OCI-LY7 (cell line): ENCODE measurements around the gene SLC13A2. TPM values are rescaled to one million over a fixed set of nuclear protein-coding genes. Genes with fewer than 3 reads are reported as not detected.

Source experiments
- BruUV-seq: library from RNA; stranded (reverse); fragments of 400-500 nt; replicated peaks from 2 replicates; lab custom pipeline; 2021; lab: Mats Ljungman, UMichigan
- CTCF ChIA-PET: fragments of 300-600 bp; sonication (Branson Sonifier 250); formaldehyde crosslinking; loops from one replicate; lab custom pipeline; 2022; ENCODE audit warnings: antibody characterized with exemption; ENCODE audit not compliant: unreplicated experiment; lab: Charles Lee
- POLR2A ChIA-PET: fragments of 300-600 bp; sonication (Branson Sonifier 250); formaldehyde crosslinking; loops from one replicate; lab custom pipeline; 2022; ENCODE audit warnings: antibody characterized with exemption; lab: Charles Lee
- DNase-seq: peaks from one replicate; pipeline ENCODE4 v3.0.0-alpha.2; 2015; ENCODE audit warnings: low spot score
- H2AFZ ChIP-seq: fragments of 200-600 bp; sonication (generic), shearing (Covaris generic); 2 replicates; pipeline ENCODE4 v1.6.1; 2014; ENCODE audit warnings: mild to moderate bottlenecking, antibody characterized with exemption, low read length, moderate library complexity
- H3K27ac ChIP-seq: fragments of 200-600 bp; sonication (generic); 2 replicates; pipeline ENCODE4 v1.5.1; 2014; ENCODE audit warnings: mixed run types, low read depth, mild to moderate bottlenecking, moderate library complexity, low read length, inconsistent platforms; ENCODE audit not compliant: poor library complexity, severe bottlenecking
- H3K36me3 ChIP-seq: fragments of 200-600 bp; sonication (generic); 2 replicates; pipeline ENCODE4 v1.6.1; 2014; ENCODE audit warnings: mild to moderate bottlenecking, antibody characterized with exemption, low read length, moderate library complexity, mixed read lengths; ENCODE audit not compliant: insufficient read depth
- H3K4me1 ChIP-seq: fragments of 200-600 bp; sonication (generic); 2 replicates; pipeline ENCODE4 v1.5.1; 2014; ENCODE audit warnings: mild to moderate bottlenecking, low read length; ENCODE audit not compliant: insufficient read depth, poor library complexity, severe bottlenecking
- H3K4me2 ChIP-seq: fragments of 200-600 bp; sonication (generic); 2 replicates; pipeline ENCODE4 v1.6.1; 2014; ENCODE audit warnings: mild to moderate bottlenecking, low read length
- H3K4me3 ChIP-seq: fragments of 200-600 bp; sonication (generic); 2 replicates; pipeline ENCODE4 v1.5.1; 2014; ENCODE audit warnings: mild to moderate bottlenecking, low read depth, low read length; ENCODE audit not compliant: poor library complexity, severe bottlenecking
- H3K79me2 ChIP-seq: fragments of 200-600 bp; sonication (generic); 2 replicates; pipeline ENCODE4 v1.6.1; 2016; ENCODE audit warnings: low read depth, mild to moderate bottlenecking, low read length, moderate library complexity, mixed read lengths; ENCODE audit not compliant: insufficient read depth
- H3K9me2 ChIP-seq: fragments of 200-600 bp; sonication (generic); 2 replicates; pipeline ENCODE4 v1.6.1; 2016; ENCODE audit warnings: mild to moderate bottlenecking, low read length, mixed read lengths; ENCODE audit not compliant: insufficient read depth
- H3K9me3 ChIP-seq: fragments of 200-600 bp; sonication (generic); 2 replicates; pipeline ENCODE4 v1.6.1; 2014; ENCODE audit warnings: mild to moderate bottlenecking, mixed run types, low read length, mixed read lengths
- H4K20me1 ChIP-seq: fragments of 200-600 bp; sonication (generic); 2 replicates; pipeline ENCODE4 v1.6.1; 2014; ENCODE audit warnings: mild to moderate bottlenecking, antibody characterized with exemption, low read length, moderate library complexity, mixed read lengths; ENCODE audit not compliant: insufficient read depth
- CTCF ChIP-seq: fragments of 200-600 bp; sonication (generic); conservative IDR thresholded peaks from 2 replicates; pipeline ENCODE4 v1.5.1; 2014; ENCODE audit warnings: mild to moderate bottlenecking, antibody characterized with exemption, low read length, moderate library complexity, mixed read lengths
- EZH2phosphoT487 ChIP-seq: fragments of 200-600 bp; sonication (generic); IDR thresholded peaks from 2 replicates; pipeline ENCODE4 v1.6.1; 2018; ENCODE audit warnings: low read depth, borderline replicate concordance, mild to moderate bottlenecking, mixed run types, antibody characterized with exemption, low read length, moderate library complexity, mixed read lengths
- intact Hi-C: fragments of 100-400 bp; cut with micrococcal nuclease; formaldehyde crosslinking; loops from one replicate; pipeline ENCODE4 v1.10.0; 2022; ENCODE audit not compliant: unreplicated experiment
- total RNA-seq, 2 experiments: library from RNA; depleted of rRNA in 1 of 2; stranded (reverse); fragments of >200 nt in 1 of 2; shearing (Covaris generic) in 1 of 2; gene quantifications; 2 replicates each; pipeline ENCODE4 v1.2.3, GENCODE V29; 2014 to 2022

The SLC13A2 gene
- total RNA-seq, 2 experiments from 2014 or later, result not detected

- TF ChIP-seq CTCF (no peak), EZH2phosphoT487 (no peak)
These were observed 41.1 kb downstream of the SLC13A2 start for GRCh38 chr17:28514561-28515002.

GRCh38 chr17:28515518-28515917 is 42.1 kb downstream of the SLC13A2 start:
- Histone ChIP-seq H3K4me3 (no peak overlapping the region), H3K9me3 (0 out of 2 replicates have a peak, but pooled peaks cover 7% of the 10 kb centered on the region), H3K27ac (no peak overlapping the region), H3K9me2 (no peaks in the 10 kb centered on the region), H3K79me2 (no peaks in the 10 kb centered on the region), H4K20me1 (no peaks in the 10 kb centered on the region), H3K4me2 (no peak overlapping the region), H3K4me1 (no peaks in the 10 kb centered on the region), H3K36me3 (no peaks in the 10 kb centered on the region), H2AFZ (no peak overlapping the region)
- CTCF ChIA-PET, result no interaction called here
- DNase-seq, result no peak
- no TSS peak for BruUV-seq
- TF ChIP-seq CTCF, result no peak
- no peak for TF ChIP-seq EZH2phosphoT487
- intact Hi-C loops, result no loop called here
- POLR2A ChIA-PET, result no interaction called here

More at GRCh38 chr17:28514561-28515002, 41.1 kb downstream of the SLC13A2 start:
- no peak overlapping the region for H3K27ac ChIP-seq
- H3K4me2 ChIP-seq, result no peak overlapping the region
- ChIA-PET CTCF (no interaction called here), POLR2A (no interaction called here)
- 0 out of 2 replicates have a peak, but pooled peaks cover 7% of the 10 kb centered on the region for H3K9me3 ChIP-seq
- no peaks in the 10 kb centered on the region for H3K36me3 ChIP-seq
- no peaks in the 10 kb centered on the region for H3K4me1 ChIP-seq
- intact Hi-C loops, result no loop called here
- no peak overlapping the region for H3K4me3 ChIP-seq
- no peak for DNase-seq
- no TSS peak for BruUV-seq
- no peak overlapping the region for H2AFZ ChIP-seq
- no peaks in the 10 kb centered on the region for H4K20me1 ChIP-seq
- no peaks in the 10 kb centered on the region for H3K79me2 ChIP-seq
- H3K9me2 ChIP-seq, result no peaks in the 10 kb centered on the region

- intact Hi-C loops, result no loop called here
- no peaks in the 10 kb centered on the region for H3K36me3 ChIP-seq
- 0 out of 2 replicates have a peak, but pooled peaks cover 7% of the 10 kb centered on the region for H3K9me3 ChIP-seq
- no peak for TF ChIP-seq EZH2phosphoT487
- TF ChIP-seq CTCF, result no peak
- no peak overlapping the region for H3K27ac ChIP-seq
- no peak overlapping the region for H3K4me3 ChIP-seq
- no peaks in the 10 kb centered on the region for H3K4me1 ChIP-seq
- no peak overlapping the region for H2AFZ ChIP-seq
- H3K79me2 ChIP-seq, result no peaks in the 10 kb centered on the region
- POLR2A ChIA-PET, result interaction anchor here (0.7 kb wide), 1 partner anchor 1122 kb away, joined by 3 read pairs; no protein-coding TSS in a partner anchor
- peak; percentile 40 for DNase-seq
- no peak overlapping the region for H3K4me2 ChIP-seq
- no TSS peak for BruUV-seq
- H3K9me2 ChIP-seq, result no peaks in the 10 kb centered on the region
- no peaks in the 10 kb centered on the region; the same call in 1 of the 2 replicates for H4K20me1 ChIP-seq
- CTCF ChIA-PET, result no interaction called here
These were observed 44.7 kb downstream of the SLC13A2 start for GRCh38 chr17:28518132-28518531.
